AG04450 (cell line): ENCODE data around the gene WFDC9. TPM values are rescaled to one million over a fixed set of nuclear protein-coding genes. Genes with fewer than 3 reads are reported as not detected.
"Not testable (repeated sequence)": the region's sequence is repeated elsewhere in the genome, so short reads cannot be mapped to it uniquely, and the experiment has no call there.

Experiments
- CTCF ChIA-PET: fragments of 300-600, 350-600 bp; formaldehyde crosslinking; extraction: SDS; loops from one replicate; lab custom pipeline; 2022; ENCODE audit warnings: antibody characterized with exemption, inconsistent platforms; lab: Charles Lee
- POLR2A ChIA-PET: fragments of 350-600 bp; formaldehyde crosslinking; extraction: SDS; loops from one replicate; lab custom pipeline; 2021; ENCODE audit warnings: antibody characterized with exemption, inconsistent platforms; lab: Yijun Ruan, JAX
- DNase-seq: peaks from one replicate; pipeline ENCODE4 v3.0.0-alpha.2; 2011; ENCODE audit warnings: low read depth, low spot score
- H3K27ac ChIP-seq: one replicate; pipeline ENCODE4 v1.5.1; 2012; ENCODE audit warnings: low read depth, low read length, control low read depth
- H3K27me3 ChIP-seq: one replicate; pipeline ENCODE4 v1.6.0; 2012; ENCODE audit warnings: low read length; ENCODE audit not compliant: control insufficient read depth, insufficient read depth
- H3K4me3 ChIP-seq: 2 replicates; pipeline ENCODE4 v1.5.1; 2011; ENCODE audit warnings: mild to moderate bottlenecking, low read depth, low read length, control low read depth
- H3K9me3 ChIP-seq: 2 replicates; pipeline ENCODE4 v1.5.1; 2012; ENCODE audit warnings: low read length; ENCODE audit not compliant: control insufficient read depth, insufficient read depth
- CTCF ChIP-seq: IDR thresholded peaks from 2 replicates; pipeline ENCODE4 v1.5.1; 2011; ENCODE audit warnings: low read depth, low read length, control low read depth, inconsistent platforms
- polyA plus RNA-seq: library from polyadenylated mRNA; depleted of rRNA; stranded (reverse); fragments of >200 nt; gene quantifications from 2 replicates; pipeline ENCODE4 v1.2.3, GENCODE V29; 2011

The WFDC9 gene
- polyA plus RNA-seq, 1 experiment, result not detected

GRCh38 chr20:45593498-45593897 lies 37.6 kb downstream of the WFDC9 start:
- no peak for DNase-seq
- Histone ChIP-seq H3K9me3 (no peaks in the 10 kb centered on the region), H3K27ac (no peak overlapping the region), H3K4me3 (no peak overlapping the region), H3K27me3 (peaks cover 4% of the 10 kb centered on the region)
- CTCF ChIA-PET, result interaction anchor here (2.5 kb wide), 1 partner anchor 178 kb away, joined by 14 read pairs; no protein-coding TSS in a partner anchor
- POLR2A ChIA-PET, result no interaction called here
- no peak for TF ChIP-seq CTCF

- Histone ChIP-seq H3K9me3 (no peaks in the 10 kb centered on the region), H3K27ac (no peak overlapping the region), H3K27me3 (peaks cover 4% of the 10 kb centered on the region), H3K4me3 (no peak overlapping the region)
- peak; percentile 58 for TF ChIP-seq CTCF
- ChIA-PET CTCF (interaction anchor here (1.0 to 2.5 kb wide), 2 partner anchors 178 to 179 kb away, joined by 9 to 14 read pairs; no protein-coding TSS in a partner anchor), POLR2A (no interaction called here)
- no peak for DNase-seq
These were observed 38.4 kb downstream of the WFDC9 start for GRCh38 chr20:45592574-45593189.

GRCh38 chr20:45589725-45590124 lies 41.4 kb downstream of the WFDC9 start:
- CTCF ChIA-PET, result interaction anchor here (1.9 kb wide), 1 partner anchor 181 kb away, joined by 5 read pairs; no protein-coding TSS in a partner anchor
- no peak for DNase-seq
- Histone ChIP-seq H3K27ac (no peak overlapping the region), H3K4me3 (no peak overlapping the region), H3K27me3 (peaks cover 2% of the 10 kb centered on the region), H3K9me3 (no peaks in the 10 kb centered on the region)
- POLR2A ChIA-PET, result no interaction called here
- TF ChIP-seq CTCF, result no peak

DNA sequence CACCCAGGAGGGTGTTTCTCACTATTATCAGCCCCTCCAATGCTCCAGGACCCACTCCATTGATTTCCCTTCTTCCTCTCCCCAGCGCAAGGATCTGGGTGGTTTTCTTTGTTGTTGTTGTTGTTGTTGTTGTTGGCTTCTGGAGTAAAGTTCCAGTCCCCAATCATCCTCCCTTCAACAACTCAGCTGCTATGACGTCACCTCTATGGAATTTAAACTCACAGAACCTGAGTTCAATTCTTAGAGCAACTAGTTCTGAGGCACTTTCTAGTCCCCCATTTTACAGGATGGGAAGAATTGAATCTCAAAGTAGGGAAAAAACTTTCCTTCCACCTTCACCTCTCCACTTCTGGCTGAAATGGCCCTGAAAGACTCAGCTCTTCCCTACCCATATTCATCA lies 42.3 kb downstream of the WFDC9 start:
- Histone ChIP-seq H3K27me3 (peaks cover 2% of the 10 kb centered on the region), H3K9me3 (no peaks in the 10 kb centered on the region), H3K27ac (no peak overlapping the region), H3K4me3 (no peak overlapping the region)
- TF ChIP-seq CTCF, result no peak
- DNase-seq, result no peak
- CTCF ChIA-PET, result interaction anchor here (1.9 kb wide), 1 partner anchor 182 kb away, joined by 5 read pairs; no protein-coding TSS in a partner anchor
- POLR2A ChIA-PET, result no interaction called here

GRCh38 chr20:45585986-45586385 lies 45.1 kb downstream of the WFDC9 start:
- H3K9me3 ChIP-seq, H3K27ac ChIP-seq, H3K4me3 ChIP-seq, DNase-seq, H3K27me3 ChIP-seq, POLR2A ChIA-PET: not testable (repeated sequence)
- CTCF ChIA-PET, result interaction anchor here (0.6 kb wide), 1 partner anchor 185 kb away, joined by 3 read pairs; no protein-coding TSS in a partner anchor

DNA sequence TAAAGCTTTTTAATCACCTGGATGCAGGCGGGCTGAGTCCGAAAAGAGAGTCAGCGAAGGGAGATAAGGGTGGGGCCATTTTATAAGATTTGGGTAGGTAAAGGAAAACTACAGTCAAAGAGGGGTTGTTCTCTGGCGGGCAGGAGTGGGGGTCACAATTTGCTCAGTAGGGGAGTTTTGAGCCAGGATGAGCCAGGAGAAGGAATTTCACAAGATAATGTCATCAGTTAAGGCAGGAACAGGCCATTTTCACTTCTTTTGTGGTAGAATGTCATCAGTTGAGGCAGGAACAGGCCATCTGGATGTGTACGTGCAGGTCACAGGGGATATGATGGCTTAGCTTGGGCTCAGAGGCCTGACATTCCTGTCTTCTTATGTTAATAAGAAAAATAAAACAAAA lies 46.8 kb downstream of the WFDC9 start:
- H3K27ac ChIP-seq, DNase-seq, H3K27me3 ChIP-seq, H3K4me3 ChIP-seq, H3K9me3 ChIP-seq, POLR2A ChIA-PET: not testable (repeated sequence)
- CTCF ChIA-PET, result interaction anchor here (1.0 kb wide), 1 partner anchor 187 kb away, joined by 6 read pairs; no protein-coding TSS in a partner anchor
